H4 (cell line): ENCODE measurements around the gene CYBA. TPM values are rescaled to one million over a fixed set of nuclear protein-coding genes. Genes with fewer than 3 reads are reported as not detected.
"Not testable (repeated sequence)": the region's sequence is repeated elsewhere in the genome, so short reads cannot be mapped to it uniquely, and the experiment has no call there.

Source experiments
- DNase-seq: peaks from one replicate; pipeline ENCODE4 v3.0.0-alpha.2; 2015; ENCODE audit warnings: low spot score
- total RNA-seq: library from RNA; depleted of rRNA; stranded (reverse); fragments of >200 nt; shearing (Covaris generic); gene quantifications from 2 replicates; pipeline ENCODE4 v1.2.3, GENCODE V29; 2014

CYBA gene
- total RNA-seq, 1 experiment from 2014 or later, result not detected

- DNase-seq, result no peak
These were observed 35.9 kb downstream of the CYBA start for GRCh38 chr16:88614818-88615580.

GRCh38 chr16:88613911-88614817, 36.7 kb downstream of the CYBA start:
- DNase-seq, result no peak

DNA sequence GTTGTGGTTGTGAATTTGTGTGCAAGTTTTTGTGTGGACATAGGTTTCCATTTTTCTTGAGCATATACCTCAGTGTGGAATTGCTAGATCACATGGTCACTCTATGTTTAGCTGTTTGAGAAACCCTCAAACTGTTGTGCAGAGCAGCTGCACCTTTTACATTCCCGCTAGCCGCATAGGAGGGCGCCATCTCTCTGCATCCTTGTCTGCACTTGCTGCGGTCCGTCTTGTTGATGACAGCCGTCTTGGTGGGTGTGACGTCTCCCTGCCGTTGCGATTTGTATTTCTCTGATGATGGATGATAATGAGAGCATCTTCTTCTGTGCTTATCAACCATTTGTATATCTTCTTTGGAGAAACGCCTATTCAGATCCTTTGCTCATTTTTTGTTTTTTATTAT, 37.6 kb downstream of the CYBA start:
- DNase-seq, result no peak

- DNase-seq, result no peak
These were observed 39.7 kb downstream of the CYBA start for GRCh38 chr16:88610909-88611812.

DNA sequence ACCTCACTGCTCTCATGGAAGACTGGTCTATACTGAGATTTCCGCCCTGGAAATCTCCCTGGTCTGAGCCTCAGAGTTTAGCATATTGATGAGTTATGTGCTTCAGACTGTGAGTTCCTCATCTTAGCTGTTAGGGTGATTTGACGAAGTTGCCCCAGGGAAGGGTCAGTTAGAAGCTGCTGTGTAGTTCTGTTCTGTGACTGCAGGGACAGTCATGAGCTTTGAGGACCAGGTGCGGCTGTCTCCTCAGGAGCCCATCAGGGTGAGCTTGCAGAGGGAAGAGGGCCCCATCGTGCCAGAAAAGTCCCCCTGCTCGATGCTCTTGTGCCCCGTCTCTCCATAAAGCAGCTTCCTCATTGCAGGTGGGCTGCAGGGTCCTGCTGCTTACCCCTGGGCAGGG, 40.8 kb downstream of the CYBA start:
- no peak for DNase-seq

DNA sequence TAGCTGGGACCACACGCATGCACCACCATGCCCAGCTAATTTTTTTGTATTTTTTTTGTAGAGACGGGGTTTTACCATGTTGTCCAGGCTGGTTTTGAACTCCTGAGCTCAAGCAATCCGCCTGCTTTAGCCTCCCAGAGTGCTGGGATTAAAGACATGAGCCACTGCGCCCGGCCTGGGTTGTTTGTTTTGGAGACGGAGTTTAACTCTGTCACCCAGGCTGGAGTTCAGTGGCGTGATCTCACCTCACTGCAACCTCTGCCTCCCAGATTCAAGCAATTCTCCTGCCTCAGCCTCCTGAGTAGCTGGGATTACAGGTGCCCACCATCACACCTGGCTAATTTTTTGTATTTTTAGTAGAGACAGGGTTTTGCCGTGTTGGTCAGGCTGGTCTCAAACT, 41.4 kb downstream of the CYBA start:
- DNase-seq, result not testable (repeated sequence)

DNA sequence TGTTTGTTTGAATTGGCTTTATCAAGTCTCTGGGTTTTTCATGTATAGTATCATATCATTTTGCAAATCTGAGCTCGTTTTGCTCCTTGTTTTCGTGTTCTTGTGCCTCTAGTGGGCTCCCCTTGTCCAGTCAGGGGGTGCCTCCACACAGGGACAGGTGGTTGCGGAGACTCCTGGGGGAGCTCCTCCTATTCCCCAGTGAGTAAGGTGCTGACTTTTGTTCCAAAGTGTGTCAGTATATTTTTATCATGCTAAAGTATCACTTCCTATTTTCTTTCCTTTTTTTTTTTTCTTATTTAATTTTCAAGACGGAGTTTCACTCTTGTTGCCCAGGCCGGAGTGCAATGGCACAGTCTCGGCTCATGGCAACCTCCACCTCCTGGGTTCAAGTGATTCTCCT, 42.8 kb downstream of the CYBA start:
- DNase-seq, result no peak

- DNase-seq, result no peak
These were observed 44.6 kb downstream of the CYBA start for GRCh38 chr16:88606148-88606757.

GRCh38 chr16:88605186-88606147, 45.4 kb downstream of the CYBA start:
- no peak for DNase-seq

GRCh38 chr16:88602091-88602490, 48.8 kb downstream of the CYBA start:
- DNase-seq, result no peak

DNA sequence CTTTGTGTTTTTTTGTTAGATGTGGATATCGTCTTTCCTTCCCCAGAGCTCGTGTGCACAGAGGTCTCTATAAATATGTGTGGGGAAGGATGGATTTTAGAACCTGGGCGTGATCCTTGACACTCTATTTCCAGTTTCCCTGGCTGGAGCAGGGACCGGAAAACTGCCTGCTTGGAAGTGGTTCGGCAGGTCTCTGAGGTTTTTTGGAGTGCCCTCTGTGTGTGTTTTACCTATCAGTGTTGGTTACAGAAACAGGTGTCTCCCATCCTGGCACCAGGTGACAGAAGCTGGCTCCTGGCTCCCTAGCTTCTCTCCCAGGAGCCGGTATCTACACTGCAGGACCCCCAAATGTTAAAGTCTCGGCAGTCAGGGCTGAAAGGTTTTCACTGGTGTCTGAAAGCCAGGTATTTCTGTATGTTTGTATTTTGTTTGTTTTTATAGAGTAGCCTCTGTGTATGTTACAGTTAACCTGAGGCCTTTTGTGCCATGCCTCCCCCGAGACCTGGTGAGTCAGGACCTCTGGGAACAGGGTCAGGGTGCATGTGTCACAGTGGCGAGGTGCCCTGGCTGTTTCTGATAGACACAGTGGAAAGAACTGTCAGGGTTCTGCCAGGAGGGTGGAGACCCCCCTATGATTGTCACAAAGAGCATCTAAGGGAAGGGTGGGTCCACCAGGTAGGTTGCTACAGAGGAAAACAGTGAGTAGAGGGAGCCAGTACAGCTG, 49.4 kb downstream of the CYBA start:
- DNase-seq, result no peak

DNA sequence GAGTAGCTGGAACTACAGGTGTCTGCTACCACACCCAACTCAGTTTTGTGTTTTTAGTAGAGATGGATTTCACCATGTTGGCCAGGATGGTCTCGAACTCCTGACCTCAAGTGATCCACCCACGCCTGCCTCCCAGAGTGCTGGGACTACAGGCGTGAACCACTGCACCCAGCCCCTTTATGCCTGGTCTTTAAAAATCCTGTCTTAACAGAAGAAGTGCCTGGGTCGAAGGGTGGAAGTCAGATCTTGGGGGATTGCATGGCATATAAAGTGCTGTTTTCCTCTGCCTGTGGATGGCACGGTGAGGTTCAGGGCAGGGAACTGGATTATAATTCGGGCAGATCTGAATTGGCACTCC, 50.3 kb downstream of the CYBA start:
- DNase-seq, result no peak

DNA sequence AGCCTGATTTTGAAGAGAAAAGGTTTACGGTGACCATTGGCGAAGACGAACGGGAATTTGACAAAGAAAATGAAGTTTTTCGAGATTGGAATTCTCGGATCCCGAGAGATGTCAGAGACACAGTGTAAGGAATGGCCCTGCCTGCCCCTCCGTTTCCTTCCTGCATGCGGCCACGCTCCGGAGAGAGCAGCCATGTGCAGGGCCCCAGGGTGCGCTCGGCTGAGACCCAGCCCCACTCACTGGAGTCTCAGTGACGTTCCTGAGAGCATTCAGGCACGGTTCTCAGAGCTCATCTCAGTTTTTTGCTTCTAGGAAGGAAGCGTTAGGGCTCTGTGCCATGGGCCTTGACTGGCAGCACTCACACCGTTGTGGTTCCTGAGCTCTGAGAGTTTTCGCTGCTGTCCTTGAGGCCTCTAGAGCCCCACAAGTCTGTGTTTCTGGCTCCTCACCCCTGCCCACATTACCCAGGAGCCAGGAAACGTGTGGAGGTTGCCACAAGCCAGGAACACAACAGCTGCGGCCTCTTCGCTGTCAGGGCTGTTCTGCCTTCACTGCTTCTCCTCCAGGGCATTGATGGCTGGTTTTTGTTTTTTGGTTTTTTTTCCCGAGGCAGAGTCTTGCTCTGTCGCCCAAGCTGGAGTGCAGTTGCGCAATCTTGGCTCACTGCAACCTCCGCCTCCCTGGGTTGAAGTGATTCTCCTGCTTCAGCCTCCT, 50.9 kb downstream of the CYBA start:
- no peak for DNase-seq

DNA sequence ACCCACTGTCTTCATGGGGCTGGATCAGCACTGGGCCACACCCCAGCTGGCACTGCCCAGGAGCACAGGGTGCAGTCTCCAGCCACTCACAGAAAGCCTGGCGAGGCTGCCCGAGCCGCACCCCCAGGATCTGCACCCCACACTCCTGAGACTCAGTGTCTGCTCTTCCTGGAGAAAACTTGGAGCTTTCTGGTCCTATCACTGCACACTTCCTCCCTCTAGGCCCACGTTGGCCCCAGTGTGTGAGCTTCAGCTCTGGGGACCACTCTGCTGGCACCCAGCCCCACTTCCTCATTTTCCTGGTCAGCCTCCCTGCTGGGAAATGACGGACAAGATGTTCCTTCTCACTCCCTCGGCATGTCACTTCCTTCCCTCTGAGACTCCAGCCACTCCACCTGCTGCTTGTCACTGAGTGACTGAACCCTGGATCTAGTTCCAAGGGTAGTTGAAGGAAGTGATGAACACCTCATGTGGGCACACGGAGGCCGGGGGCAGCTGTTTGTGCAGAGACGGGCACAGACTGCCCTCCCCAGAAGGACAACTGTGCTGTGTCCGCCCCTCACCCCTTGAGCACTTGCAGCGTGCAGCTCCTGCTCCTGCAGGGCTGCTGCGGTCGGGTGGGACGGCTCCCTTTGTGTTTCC, 51.6 kb downstream of the CYBA start:
- DNase-seq, result no peak

GRCh38 chr16:88597856-88598491, 52.9 kb downstream of the CYBA start:
- DNase-seq, result no peak

DNA sequence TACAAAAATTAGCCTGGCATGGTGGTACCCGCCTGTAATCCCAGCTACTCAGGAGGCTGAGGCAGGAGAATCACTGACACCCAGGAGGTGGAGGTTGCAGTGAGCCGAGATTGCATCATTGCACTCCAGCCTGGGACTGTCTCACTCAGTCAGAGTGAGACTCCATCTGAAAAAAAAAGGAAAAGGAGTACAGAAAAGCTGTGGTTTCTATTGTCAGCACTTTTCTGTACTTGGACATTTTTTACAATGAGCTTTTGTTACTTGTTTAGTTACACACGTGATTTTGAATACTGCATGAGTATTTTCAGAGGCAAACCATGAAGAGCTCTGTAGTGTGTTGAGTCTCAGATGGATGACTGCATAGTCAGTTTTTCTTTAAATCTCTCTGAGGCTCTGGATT, 54.4 kb downstream of the CYBA start:
- DNase-seq, result no peak

GRCh38 chr16:88595921-88596320, 54.9 kb downstream of the CYBA start:
- DNase-seq, result no peak

DNA sequence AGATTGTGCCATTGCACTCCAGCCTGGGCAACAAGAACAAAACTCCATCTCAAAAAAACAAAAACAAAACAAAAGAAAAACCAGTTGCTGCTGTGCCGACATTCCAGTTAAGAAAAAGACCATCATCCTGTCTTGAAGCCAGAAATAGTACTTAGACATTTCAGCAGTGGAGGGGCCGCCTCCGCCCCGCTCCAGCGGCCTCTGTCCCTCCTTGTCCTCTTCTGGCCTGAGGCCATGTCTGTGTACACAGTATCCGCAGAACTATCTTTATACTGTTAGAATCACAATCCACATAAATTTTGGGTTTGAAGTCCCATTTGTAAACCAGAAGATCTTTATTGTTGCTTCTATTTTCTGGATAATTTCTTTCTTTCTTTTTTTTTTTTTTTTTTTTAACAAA, 55.8 kb downstream of the CYBA start:
- no peak for DNase-seq
